Heart left ventricle (tissue), 16 donors: ENCODE data around the gene LAG3. TPM values are rescaled to one million over a fixed set of nuclear protein-coding genes. Genes with fewer than 3 reads are reported as not detected.

Experiments
- ATAC-seq, 4 donors: fragments of 200-7000 bp; cut with Tn5 transposase; one replicate each; pipeline ENCODE4 v1.9.1; 2020 to 2022; ENCODE audit warnings: moderate library complexity in 4 of 4, mild to moderate bottlenecking in 3 of 4, moderate number of reproducible peaks in 1 of 4
- DNase-seq, 5 donors: peaks; one replicate each; pipeline ENCODE4 v3.0.0-alpha.2; 2020
- H3K27ac ChIP-seq, 12 donors: fragments of 200-600 bp; sonication (generic) in 4 of 12; one replicate each; pipeline versions ENCODE4 v1.5.0 to v1.8.0; 2016 to 2022; ENCODE audit warnings: mild to moderate bottlenecking in 2 of 12
- H3K27me3 ChIP-seq, 9 donors: fragments of 200-600 bp; sonication (generic) in 2 of 9; one replicate each; pipeline versions ENCODE4 v1.5.1 to v1.8.0; 2016 to 2022; ENCODE audit warnings: mild to moderate bottlenecking in 3 of 9
- H3K36me3 ChIP-seq, 9 donors: fragments of 200-600 bp; sonication (generic) in 2 of 9; one replicate each; pipeline versions ENCODE4 v1.5.0 to v1.8.0; 2018 to 2022; ENCODE audit warnings: mild to moderate bottlenecking in 2 of 9
- H3K4me1 ChIP-seq, 12 donors: fragments of 200-600 bp; sonication (generic) in 4 of 12; one replicate each; pipeline versions ENCODE4 v1.5.0 to v1.8.0; 2016 to 2022; ENCODE audit warnings: mild to moderate bottlenecking in 3 of 12
- H3K4me3 ChIP-seq, 12 donors: fragments of 200-600 bp; sonication (generic) in 4 of 12; one replicate each; pipeline versions ENCODE4 v1.5.0 to v1.8.0; 2017 to 2022; ENCODE audit warnings: mild to moderate bottlenecking in 9 of 12, moderate library complexity in 4 of 12
- H3K9me3 ChIP-seq, 12 donors: fragments of 200-600 bp; sonication (generic) in 4 of 12; one replicate each; pipeline versions ENCODE4 v1.5.0 to v1.8.0; 2016 to 2022; ENCODE audit warnings: mild to moderate bottlenecking in 1 of 12
- POLR2A ChIP-seq, 2 donors: fragments of 450-650 bp; IDR thresholded peaks; one replicate each; pipeline ENCODE4 v1.6.1; 2017; ENCODE audit warnings: antibody characterized with exemption in 2 of 2, mild to moderate bottlenecking in 2 of 2, moderate library complexity in 2 of 2
- WGBS, 4 donors: extraction: QIAGEN DNeasy Blood & Tissue Kit in 2 of 4; methylation state at CpG; one replicate each; pipeline versions ENCODE4 v1.1.5 to v1.1.7; 2013 to 2018; 5-methylcytosine and 5-hydroxymethylcytosine counted together
- intact Hi-C, 10 donors: fragments of 100-400 bp; cut with DNase I; formaldehyde crosslinking; loops; one replicate each; pipeline versions ENCODE4 v1.11.1 to v1.14.2; 2022
- polyA plus RNA-seq, 2 donors: library from polyadenylated mRNA; stranded (reverse); fragments of 200-250 nt; gene quantifications; one replicate each; pipeline ENCODE4 v1.2.3, GENCODE V29; 2013
- total RNA-seq, 9 donors: library from RNA; depleted of rRNA in 2 of 9; stranded (reverse); fragments of >200 nt in 2 of 9; fragmentation: NEBNext Ultra II Directional in 3 of 9; extraction: Animal tissue kit (Norgen Biotek cat#: 25700) in 3 of 9; gene quantifications; one replicate each; pipeline versions ENCODE4 v1.1.0 to v1.2.4, GENCODE V29; 2016 to 2023
- TF ChIP-seq, protein P1 (sequence below), 12 donors: fragments of 200-600 bp; sonication (generic) in 4 of 12; IDR thresholded peaks; one replicate each; pipeline versions ENCODE4 v1.5.0 to v1.8.0; 2018 to 2022; ENCODE audit warnings: antibody characterized with exemption in 12 of 12, mild to moderate bottlenecking in 5 of 12
- donor health status: ischemic (EF 13 %, LVEDD 7.1; RV severe dilation, severe dysfunction).
- donor health status: healthy with polysubstance abuse.
- donor health status: DM: no; HTN: yes; CAD: no.
- donor health status: DM: no; HTN: no; CAD: no.
- donor health status: ischemic (EF 25% LVEDD 6.9; RV normal size, moderate dysfunction).
- donor health status: ischemic (EF 25% LVEDD 5.7; RV mildly dilated, moderate dysfunction).
- donor health status: healthy.
- donor health status: DM: yes; HTN: yes; CAD: no.
- donor health status: ischemic (EF 35%, LVEDD 5.7; RV mildly dilated, moderate dysfunction).
- donor health status: nonischemic (EF 11% LVEDD 7.7; RV severe dilation, severe dysfunction).
- donor health status: DM: yes; HTN: yes; CAD: no.
- donor health status: PGD.
- donor health status: ischemic (EF 29% LVEDD 5.4; RV normal size, mild dysfunction).
- donor health status: nonischemic (EF 23%, LVEDD 6.1; RV moderate dilation, normal function).

Gene LAG3
- total and polyA plus RNA-seq, 11 donors = 0.03 to 1.5 (median 0.34) TPM; not detected in 4

DNA sequence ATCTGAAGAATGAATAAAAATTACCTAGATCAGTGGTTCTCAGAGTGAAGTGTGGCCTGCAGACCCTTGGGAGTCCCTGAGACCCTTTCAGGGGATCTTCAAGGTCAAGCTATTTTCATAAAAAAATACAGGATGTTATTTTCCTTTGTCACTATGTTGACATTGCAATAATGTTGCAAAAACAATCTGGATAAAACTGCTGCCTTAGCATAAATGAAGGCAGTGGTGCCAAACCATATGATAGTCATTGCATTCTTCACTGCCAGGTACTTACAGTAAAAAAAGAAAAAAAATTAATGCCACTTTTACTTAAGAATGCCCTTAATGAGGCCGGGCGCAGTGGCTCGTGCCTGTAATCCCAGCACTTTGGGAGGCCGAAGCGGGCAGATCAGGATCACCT lies 15.0 kb downstream of the LAG3 start:
- H3K27ac ChIP-seq = peak overlapping the region in 2 of 12 donors; percentile 35 to 65
- H3K36me3 ChIP-seq = no peaks in the 10 kb centered on the region
- no peaks in the 10 kb centered on the region for H3K27me3 ChIP-seq
- H3K4me1 ChIP-seq = peaks cover 0 to 44% (median 2%) of the 10 kb centered on the region in 12 donors
- ATAC-seq (no peak), DNase-seq (no peak)
- 95 to 97% (median 96%) methylated on average over 5 of the region's 5 CpGs for WGBS, 4 donors
- H3K4me3 ChIP-seq = no peak overlapping the region
- intact Hi-C loops = no loop called here
- TF ChIP-seq, protein P1, sequence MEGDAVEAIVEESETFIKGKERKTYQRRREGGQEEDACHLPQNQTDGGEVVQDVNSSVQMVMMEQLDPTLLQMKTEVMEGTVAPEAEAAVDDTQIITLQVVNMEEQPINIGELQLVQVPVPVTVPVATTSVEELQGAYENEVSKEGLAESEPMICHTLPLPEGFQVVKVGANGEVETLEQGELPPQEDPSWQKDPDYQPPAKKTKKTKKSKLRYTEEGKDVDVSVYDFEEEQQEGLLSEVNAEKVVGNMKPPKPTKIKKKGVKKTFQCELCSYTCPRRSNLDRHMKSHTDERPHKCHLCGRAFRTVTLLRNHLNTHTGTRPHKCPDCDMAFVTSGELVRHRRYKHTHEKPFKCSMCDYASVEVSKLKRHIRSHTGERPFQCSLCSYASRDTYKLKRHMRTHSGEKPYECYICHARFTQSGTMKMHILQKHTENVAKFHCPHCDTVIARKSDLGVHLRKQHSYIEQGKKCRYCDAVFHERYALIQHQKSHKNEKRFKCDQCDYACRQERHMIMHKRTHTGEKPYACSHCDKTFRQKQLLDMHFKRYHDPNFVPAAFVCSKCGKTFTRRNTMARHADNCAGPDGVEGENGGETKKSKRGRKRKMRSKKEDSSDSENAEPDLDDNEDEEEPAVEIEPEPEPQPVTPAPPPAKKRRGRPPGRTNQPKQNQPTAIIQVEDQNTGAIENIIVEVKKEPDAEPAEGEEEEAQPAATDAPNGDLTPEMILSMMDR (IDR thresholded peaks at IDR 0.05) = no peak
- TF ChIP-seq POLR2A (IDR thresholded peaks at IDR 0.05) = no peak
- no peaks in the 10 kb centered on the region for H3K9me3 ChIP-seq

DNA sequence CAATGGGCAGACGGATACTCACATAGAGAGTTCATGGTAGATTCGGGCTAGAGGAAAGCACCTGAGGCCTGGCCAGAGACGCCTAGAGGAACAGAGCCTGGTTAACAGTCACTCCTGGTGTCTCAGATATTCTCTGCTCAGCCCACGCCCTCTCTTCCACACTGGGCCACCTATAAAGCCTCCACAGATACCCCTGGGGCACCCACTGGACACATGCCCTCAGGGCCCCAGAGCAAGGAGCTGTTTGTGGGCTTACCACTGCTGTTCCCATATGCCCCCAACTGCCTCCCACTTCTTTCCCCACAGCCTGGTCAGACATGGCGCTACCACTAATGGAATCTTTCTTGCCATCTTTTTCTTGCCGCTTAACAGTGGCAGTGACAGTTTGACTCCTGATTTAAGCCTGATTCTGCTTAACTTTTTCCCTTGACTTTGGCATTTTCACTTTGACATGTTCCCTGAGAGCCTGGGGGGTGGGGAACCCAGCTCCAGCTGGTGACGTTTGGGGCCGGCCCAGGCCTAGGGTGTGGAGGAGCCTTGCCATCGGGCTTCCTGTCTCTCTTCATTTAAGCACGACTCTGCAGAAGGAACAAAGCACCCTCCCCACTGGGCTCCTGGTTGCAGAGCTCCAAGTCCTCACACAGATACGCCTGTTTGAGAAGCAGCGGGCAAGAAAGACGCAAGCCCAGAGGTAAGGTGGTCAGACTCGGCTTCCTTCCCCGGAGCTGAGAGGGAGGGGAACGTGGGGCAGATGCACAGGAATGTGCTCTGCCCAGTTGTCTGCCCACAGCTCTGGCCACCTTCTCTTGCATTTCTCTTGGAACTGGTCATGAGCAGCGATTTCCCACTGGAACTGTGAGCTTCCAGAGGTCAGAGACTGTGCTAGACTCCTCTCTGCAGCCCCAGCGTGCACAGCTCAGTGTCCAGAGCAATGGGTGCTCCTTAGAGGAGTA lies 16.9 kb downstream of the LAG3 start, which contains the start of gene CD4:
CD4 (plus strand) TSS at position 557 of the 953 bp plus-strand sequence. CDS start 10,611 bp downstream, outside the sequence.
- ATAC-seq (peak; percentile 34 to 87 (median 75)), DNase-seq (peak; percentile 63 to 86 (median 70))
- no peaks in the 10 kb centered on the region for H3K9me3 ChIP-seq
- intact Hi-C loops = loop anchor here in 1 of 10 donors (2.0 kb wide), 1 partner anchor 26 kb away; no protein-coding TSS in a partner anchor
- peak within 1 kb of the TSS in 9 of 12 donors; percentile 5 to 65 (median 40) for H3K4me3 ChIP-seq
- H3K36me3 ChIP-seq = no peaks in the 10 kb centered on the region
- H3K27me3 ChIP-seq = peaks cover 0 to 4% (median 0%) of the 10 kb centered on the region in 9 donors
- H3K27ac ChIP-seq = peak within 1 kb of the TSS in 6 of 12 donors; percentile 13 to 95 (median 52)
- H3K4me1 ChIP-seq = peaks cover 0 to 56% (median 2%) of the 10 kb centered on the region in 12 donors
- WGBS, 4 donors = 65 to 74% (median 67%) methylated on average over 14 to 18 of the region's 18 CpGs
- TF ChIP-seq POLR2A (IDR thresholded peaks at IDR 0.05) = peak in 1 of 2 donors; percentile 22
- TF ChIP-seq, protein P1 (IDR thresholded peaks at IDR 0.05) = no peak

DNA sequence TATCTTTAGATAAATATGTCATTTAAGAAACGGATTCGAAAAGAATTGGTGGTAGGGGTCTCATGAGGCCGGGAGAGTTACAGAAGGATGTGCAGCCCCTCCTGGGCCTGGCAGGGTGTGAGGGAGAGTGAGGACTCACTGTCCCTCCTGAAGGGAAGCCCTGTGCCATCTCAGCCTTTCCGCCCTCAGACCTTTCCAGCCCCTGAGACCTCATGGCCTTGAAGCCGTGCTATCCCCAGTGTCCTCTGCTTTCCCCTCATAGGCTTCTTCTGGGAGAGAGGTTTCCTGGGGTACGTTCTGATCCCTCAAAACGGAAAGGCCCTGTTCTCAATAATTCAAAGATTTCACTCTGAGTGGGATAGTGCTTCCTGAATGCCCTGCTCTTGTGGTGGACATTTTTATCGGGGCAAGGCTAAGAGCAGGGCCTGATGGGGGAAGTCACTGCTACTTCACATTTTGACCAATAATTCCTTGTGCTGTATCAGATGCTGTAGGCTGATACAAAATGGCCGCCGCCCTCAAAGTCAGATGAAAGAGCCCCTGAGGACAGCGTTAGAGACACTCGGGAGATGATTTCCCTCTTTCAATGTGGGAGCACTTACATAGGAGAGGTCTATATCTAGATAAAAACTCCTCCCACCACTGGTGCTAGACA lies 18.3 kb downstream of the LAG3 start:
- H3K4me1 ChIP-seq = peaks cover 0 to 48% (median 0%) of the 10 kb centered on the region in 12 donors
- 88 to 93% (median 90%) methylated on average over 12 of the region's 12 CpGs for WGBS, 4 donors
- peaks cover 0 to 4% (median 0%) of the 10 kb centered on the region in 9 donors for H3K27me3 ChIP-seq
- peaks cover 0 to 7% (median 0%) of the 10 kb centered on the region in 9 donors for H3K36me3 ChIP-seq
- peak overlapping the region in 5 of 12 donors; percentile 40 to 65 (median 50) for H3K4me3 ChIP-seq
- intact Hi-C loops = no loop called here
- TF ChIP-seq POLR2A (IDR thresholded peaks at IDR 0.05) = no peak
- TF ChIP-seq, protein P1 (IDR thresholded peaks at IDR 0.05) = no peak
- DNase-seq = no peak
- H3K27ac ChIP-seq = peak overlapping the region in 1 of 12 donors; percentile 95
- no peaks in the 10 kb centered on the region for H3K9me3 ChIP-seq
- no peak for ATAC-seq
